GM11168 (cell line): Measurements from ENCODE around the gene XRCC3.

ENCODE experiments used
- in situ Hi-C: fragments of 300-500 bp; cut with MboI; formaldehyde crosslinking; loops from one replicate; pipeline ENCODE4 v1.12.0; 2022; ENCODE audit warnings: low sequenced_read_pairs; ENCODE audit not compliant: unreplicated experiment

XRCC3 gene

DNA sequence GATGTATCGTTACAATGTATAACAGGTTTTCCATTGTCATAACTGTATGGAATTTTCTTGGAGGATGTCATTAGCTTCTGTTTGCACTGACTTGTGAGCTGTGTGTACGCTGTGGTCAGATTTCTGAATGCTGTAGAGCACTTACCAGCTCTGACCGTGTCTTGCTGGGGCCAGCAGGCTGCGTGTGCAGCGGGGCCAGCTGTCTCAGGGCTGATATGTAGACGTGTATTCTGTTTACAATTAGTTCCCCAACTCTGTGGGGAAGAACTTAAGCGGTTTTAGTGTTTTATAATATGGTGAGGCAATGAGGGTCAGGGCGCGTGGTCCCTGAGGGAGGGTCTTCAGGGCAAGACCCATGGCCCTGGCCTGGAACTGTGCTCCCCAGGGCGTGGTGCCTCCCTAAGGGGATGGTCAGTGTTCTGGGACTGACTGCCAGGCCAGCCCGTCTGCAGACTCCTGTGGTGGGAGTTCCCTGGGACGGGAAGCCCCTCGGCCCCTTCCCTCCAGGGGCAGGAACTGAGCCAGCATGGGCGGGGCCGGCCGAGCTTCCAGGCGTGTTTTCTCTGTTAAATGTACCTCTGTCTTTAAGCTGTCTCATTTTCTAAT is 18.7 kb downstream of the XRCC3 start:
- in situ Hi-C loops, result loop anchor here (25.0 kb wide), 1 partner anchor 109 kb away; no protein-coding TSS in a partner anchor

DNA sequence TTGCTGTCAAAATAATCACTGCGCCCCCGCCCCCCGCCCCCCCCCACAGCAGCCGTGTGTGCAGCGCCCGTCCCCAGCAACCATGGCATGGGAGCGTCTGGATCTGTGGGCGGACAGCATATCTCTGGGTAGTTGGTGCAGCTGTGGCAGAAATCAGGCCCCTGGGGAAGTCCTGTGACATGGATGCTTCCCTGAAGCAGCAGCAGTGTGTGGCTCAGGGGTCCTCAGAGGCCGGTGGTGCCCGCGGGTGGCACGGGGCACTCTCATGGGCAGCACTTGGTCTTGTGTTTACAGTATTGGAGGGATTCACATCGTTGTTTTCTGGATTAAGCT is 19.2 kb downstream of the XRCC3 start:
- in situ Hi-C loops, result loop anchor here (25.0 kb wide), 1 partner anchor 109 kb away; no protein-coding TSS in a partner anchor

DNA sequence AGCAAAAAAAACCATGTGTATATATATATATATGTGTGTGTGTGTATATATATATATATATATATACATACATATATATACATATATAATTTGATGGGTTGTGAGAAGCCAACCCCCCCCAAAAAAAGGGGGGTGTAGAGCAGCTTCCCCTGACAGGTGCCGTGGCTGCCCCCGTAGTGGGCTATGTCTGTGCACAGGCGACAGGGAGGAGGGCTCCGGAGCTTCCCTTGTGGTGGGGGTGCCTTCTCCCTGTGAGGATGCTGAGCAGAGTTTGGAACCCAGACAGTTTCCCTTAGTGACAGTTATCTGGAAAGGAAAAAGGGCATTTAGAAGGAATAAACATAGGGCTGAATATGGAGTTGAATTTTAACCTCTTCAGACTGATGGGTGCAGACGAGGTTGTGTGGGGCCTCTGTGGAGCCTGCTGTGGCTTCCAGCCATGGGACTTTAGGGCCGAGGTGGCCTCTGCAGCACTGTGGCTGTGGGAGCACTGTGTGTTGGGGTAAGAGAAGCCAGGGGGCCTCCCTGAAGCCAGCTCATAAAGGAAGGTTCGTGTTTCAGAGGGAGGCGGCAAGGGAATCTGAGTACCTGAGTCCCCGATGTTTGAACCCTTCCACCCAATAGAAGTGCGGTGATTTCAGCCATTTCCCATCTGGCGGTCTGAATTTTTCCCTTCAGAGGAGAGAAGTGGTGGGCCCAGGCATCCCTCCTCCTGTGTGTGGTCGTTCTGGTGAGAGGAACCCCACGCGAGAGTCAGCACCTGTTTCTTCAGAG is 19.8 kb downstream of the XRCC3 start:
- in situ Hi-C loops, result loop anchor here (25.0 kb wide), 1 partner anchor 108 kb away; no protein-coding TSS in a partner anchor

DNA sequence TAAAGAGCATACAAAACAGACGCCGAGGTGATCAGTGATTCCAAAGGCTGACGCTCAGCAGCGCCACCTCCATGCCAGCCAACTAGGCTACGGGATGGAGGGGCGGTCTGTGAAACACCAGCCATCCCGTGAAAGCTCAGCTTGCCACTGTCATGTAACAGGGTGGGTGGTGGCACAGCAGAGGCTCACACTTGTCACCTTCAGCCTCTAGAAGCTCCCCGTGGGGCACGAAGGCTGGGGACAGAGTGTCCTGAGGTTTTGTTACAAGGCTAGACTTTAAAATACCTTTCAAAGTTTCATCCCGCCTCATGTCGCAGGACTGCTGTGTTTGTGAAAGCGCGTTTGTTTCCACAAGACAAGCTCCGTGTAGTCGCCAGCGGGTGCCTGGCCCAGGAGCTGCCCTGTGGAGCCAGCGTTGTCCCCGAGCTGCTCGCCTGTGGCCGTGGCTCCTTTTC is 20.7 kb downstream of the XRCC3 start:
- in situ Hi-C loops, result loop anchor here (25.0 kb wide), 1 partner anchor 107 kb away; no protein-coding TSS in a partner anchor

DNA sequence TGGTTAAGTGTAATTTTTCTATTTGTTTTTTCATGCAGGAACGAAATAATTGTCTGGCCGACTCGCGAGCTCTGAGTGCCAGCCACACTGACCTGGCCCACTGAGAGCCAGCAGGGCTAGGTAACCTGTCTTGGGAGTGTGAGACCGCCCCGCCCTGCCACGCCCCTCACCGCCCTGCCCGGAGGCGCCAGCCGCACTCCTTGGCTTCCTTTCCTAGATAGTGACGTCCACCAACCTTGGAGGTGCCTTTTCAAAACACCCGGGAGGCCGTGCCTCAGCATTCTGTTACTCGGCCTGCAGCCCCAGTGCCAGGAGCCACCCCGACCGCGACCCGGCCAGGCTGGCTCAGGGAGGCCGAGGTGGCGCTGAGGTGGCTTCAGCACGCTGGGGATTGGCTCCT is 21.7 kb downstream of the XRCC3 start:
- in situ Hi-C loops, result loop anchor here (25.0 kb wide), 1 partner anchor 106 kb away; no protein-coding TSS in a partner anchor

- in situ Hi-C loops, result loop anchor here (25.0 kb wide), 1 partner anchor 106 kb away; no protein-coding TSS in a partner anchor
Observed at GRCh38 chr14:103692871-103693270, 22.4 kb downstream of the XRCC3 start.

- in situ Hi-C loops, result loop anchor here (25.0 kb wide), 1 partner anchor 105 kb away; no protein-coding TSS in a partner anchor
Observed at GRCh38 chr14:103692159-103692558, 23.1 kb downstream of the XRCC3 start.

GRCh38 chr14:103691655-103692054 is 23.6 kb downstream of the XRCC3 start:
- in situ Hi-C loops, result loop anchor here (25.0 kb wide), 1 partner anchor 104 kb away; no protein-coding TSS in a partner anchor

GRCh38 chr14:103690332-103690731 is 24.9 kb downstream of the XRCC3 start:
- in situ Hi-C loops, result loop anchor here (25.0 kb wide), 1 partner anchor 103 kb away; no protein-coding TSS in a partner anchor

- in situ Hi-C loops, result loop anchor here (25.0 kb wide), 1 partner anchor 102 kb away; no protein-coding TSS in a partner anchor
Observed at GRCh38 chr14:103688906-103689902, 26.0 kb downstream of the XRCC3 start.

GRCh38 chr14:103688441-103688840 is 26.8 kb downstream of the XRCC3 start:
- in situ Hi-C loops, result loop anchor here (25.0 kb wide), 1 partner anchor 101 kb away; no protein-coding TSS in a partner anchor

- in situ Hi-C loops, result loop anchor here (25.0 kb wide), 1 partner anchor 100 kb away; no protein-coding TSS in a partner anchor
Observed at GRCh38 chr14:103687712-103688111, 27.5 kb downstream of the XRCC3 start.

DNA sequence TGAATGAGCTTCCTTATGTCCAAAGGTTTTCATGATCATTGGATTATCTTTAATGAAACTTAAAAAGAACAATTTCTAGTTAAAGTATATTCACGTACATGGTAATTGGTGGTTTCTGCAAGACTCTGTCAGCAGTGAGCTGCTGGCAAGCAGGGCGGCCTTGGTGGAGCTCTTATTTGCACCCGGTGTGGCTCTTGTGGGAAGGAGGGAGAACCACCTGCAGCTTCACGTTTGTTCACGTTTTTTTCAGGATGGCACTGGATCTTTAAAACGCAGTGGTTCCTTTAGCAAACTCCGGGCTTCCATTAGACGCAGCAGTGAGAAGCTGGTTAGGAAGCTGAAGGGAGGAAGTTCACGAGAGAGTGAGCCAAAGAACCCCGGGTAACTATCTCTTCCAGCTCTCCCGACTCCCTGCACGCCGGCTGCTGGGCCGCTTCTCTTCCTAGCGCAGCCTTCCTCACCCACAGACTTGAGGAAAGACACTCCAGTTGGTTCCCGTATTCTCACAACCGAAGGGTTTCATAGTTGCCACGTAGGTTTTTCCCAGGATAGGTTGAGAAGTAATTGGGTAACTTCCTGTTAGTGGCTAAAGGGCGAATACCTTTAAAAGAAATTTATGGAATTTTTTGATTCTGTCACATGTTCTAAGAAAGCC is 28.3 kb downstream of the XRCC3 start:
- in situ Hi-C loops, result loop anchor here (25.0 kb wide), 1 partner anchor 100 kb away; no protein-coding TSS in a partner anchor

DNA sequence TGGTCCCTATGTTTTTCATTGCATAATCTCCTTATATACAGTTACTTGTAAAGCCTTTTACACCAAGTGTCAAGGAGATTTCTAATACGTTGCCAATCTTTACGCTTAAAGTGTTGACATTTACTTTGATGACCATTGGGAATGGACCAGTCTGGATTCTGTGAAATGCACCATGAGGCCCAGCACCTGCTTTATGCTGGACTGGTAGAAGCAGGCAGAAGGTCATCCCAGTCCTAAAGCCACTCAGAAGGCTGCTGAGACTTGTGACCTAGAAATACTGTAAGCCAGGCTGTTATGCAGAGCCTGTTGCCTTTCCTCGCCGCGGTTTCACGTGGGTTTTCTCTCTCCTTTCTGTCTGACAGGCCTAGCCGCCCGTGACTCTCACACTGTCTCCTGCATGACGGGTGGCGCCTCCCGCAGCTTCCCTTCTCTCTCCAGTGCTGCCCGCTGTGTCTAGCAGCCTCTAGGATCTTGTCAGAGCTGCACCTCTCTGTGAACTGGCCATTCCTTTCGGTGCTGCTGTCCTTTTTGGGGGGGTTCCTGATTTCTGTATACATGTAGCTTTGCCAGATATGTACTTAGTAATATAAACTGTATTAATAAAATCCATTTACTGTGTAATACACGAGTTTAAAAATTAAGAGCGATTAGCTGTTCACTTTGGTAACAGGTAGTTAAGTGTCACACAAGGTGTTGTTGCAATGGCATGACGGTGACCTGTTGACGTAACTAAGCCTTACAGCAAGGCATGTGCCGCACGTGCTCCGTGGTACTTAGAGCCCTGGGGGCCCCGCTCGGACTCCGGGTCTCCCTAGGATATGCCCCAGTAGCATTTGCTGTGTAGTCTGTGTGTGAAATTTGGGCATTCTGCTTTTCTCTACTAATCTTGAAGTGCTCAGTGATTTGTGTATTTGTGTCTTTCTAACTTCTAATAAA is 29.7 kb downstream of the XRCC3 start:
- in situ Hi-C loops, result loop anchor here (25.0 kb wide), 1 partner anchor 98 kb away; no protein-coding TSS in a partner anchor

GRCh38 chr14:103684871-103685270 is 30.4 kb downstream of the XRCC3 start:
- in situ Hi-C loops, result loop anchor here (25.0 kb wide), 1 partner anchor 98 kb away; no protein-coding TSS in a partner anchor

DNA sequence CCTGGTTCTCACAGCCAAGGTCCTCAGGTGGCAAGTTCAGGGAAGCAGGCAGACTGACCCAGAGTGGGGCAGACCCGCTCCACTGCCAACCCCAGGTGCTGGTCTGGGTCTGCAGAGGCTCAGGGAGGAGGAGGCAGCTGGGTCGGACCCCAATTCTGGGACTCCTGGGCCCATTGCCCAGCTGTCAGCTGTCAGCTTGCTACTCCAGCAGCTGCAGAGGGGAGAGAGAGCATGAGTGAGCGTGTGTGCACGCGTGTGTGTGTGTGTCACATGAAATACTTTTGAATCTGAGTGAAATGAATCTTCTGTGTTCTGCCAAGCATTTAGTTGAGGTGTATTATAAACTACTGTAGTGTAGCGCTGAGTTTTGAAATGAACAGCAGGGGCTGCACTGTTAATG is 30.8 kb downstream of the XRCC3 start:
- in situ Hi-C loops, result loop anchor here (25.0 kb wide), 1 partner anchor 97 kb away; no protein-coding TSS in a partner anchor

DNA sequence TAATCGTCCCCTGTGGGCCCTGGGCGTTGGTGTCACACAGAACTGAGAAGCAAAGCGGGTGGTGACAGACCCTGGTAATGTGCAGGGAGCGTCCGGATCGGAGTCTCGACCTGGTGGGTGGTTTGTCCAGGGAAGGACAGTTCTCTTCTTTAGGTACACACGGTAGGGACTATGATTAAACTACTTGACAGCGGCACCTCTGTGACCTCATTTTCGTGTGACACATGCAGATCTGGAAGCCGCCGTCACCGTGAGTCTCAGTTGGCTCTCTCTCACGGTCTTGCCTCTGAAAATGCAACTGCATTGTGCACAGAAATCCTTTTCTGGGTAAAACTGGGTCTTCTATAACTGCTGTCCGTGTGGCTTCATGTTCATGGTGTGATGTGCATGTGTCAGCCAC is 32.1 kb downstream of the XRCC3 start:
- in situ Hi-C loops, result loop anchor here (25.0 kb wide), 1 partner anchor 96 kb away; no protein-coding TSS in a partner anchor
